HG03066 (cell line): ENCODE measurements around the gene LMNTD2.
"Not testable (repeated sequence)": the region's sequence is repeated elsewhere in the genome, so short reads cannot be mapped to it uniquely, and the experiment has no call there.

Source experiments
- ATAC-seq: cut with Tn5 transposase; IDR thresholded peaks from one replicate; pipeline ENCODE4 v1.9.1; 2021; ENCODE audit warnings: low read depth; ENCODE audit not compliant: unreplicated experiment

LMNTD2 gene

GRCh38 chr11:587546-587945, 27.0 kb upstream of the LMNTD2 start:
- ATAC-seq: no peak

- ATAC-seq: no peak
Observed at GRCh38 chr11:586376-587316, 26.1 kb upstream of the LMNTD2 start.

- ATAC-seq: no peak
Observed at GRCh38 chr11:584287-584686, 23.7 kb upstream of the LMNTD2 start.

- no peak for ATAC-seq
Observed at GRCh38 chr11:581752-582151, 21.2 kb upstream of the LMNTD2 start.

- no peak for ATAC-seq
Observed at GRCh38 chr11:581342-581741, 20.8 kb upstream of the LMNTD2 start.

GRCh38 chr11:579830-580601, 19.5 kb upstream of the LMNTD2 start:
- ATAC-seq: no peak

- no peak for ATAC-seq
Observed at GRCh38 chr11:578276-579035, 17.9 kb upstream of the LMNTD2 start.

GRCh38 chr11:577611-577894, 17.0 kb upstream of the LMNTD2 start:
- no peak for ATAC-seq

- ATAC-seq: no peak
Observed at GRCh38 chr11:576811-577610, 16.5 kb upstream of the LMNTD2 start.

- ATAC-seq: peak; percentile 79
Observed at GRCh38 chr11:575996-576768, 15.6 kb upstream of the LMNTD2 start, which contains the start of gene PHRF1. TSS of gene PHRF1 (plus strand) at chr11:576470. CDS start at chr11:581513, 5,043 bp downstream.

- ATAC-seq: peak; percentile 46
Observed at GRCh38 chr11:575313-575995, 14.9 kb upstream of the LMNTD2 start.

GRCh38 chr11:574632-575312, 14.2 kb upstream of the LMNTD2 start:
- peak; percentile 5 for ATAC-seq

- ATAC-seq: not testable (repeated sequence)
Observed at GRCh38 chr11:574031-574570, 13.6 kb upstream of the LMNTD2 start.

- ATAC-seq: no peak
Observed at GRCh38 chr11:573146-573759, 12.7 kb upstream of the LMNTD2 start.

GRCh38 chr11:571802-572185, 11.3 kb upstream of the LMNTD2 start:
- ATAC-seq: no peak

GRCh38 chr11:569158-569885, 8.8 kb upstream of the LMNTD2 start:
- ATAC-seq: no peak
